HG02623 (cell line): ENCODE results near the gene SMIM11.
"Not testable (repeated sequence)": the region's sequence is repeated elsewhere in the genome, so short reads cannot be mapped to it uniquely, and the experiment has no call there.

Experiments used
- ATAC-seq: cut with Tn5 transposase; IDR thresholded peaks from one replicate; pipeline ENCODE4 v1.9.1; 2021; ENCODE audit warnings: moderate library complexity; ENCODE audit not compliant: unreplicated experiment

SMIM11 gene

GRCh38 chr21:34407294-34407693 lies 32.0 kb downstream of the SMIM11 start:
- not testable (repeated sequence) for ATAC-seq

GRCh38 chr21:34417448-34418077 lies 42.3 kb downstream of the SMIM11 start:
- not testable (repeated sequence) for ATAC-seq

DNA sequence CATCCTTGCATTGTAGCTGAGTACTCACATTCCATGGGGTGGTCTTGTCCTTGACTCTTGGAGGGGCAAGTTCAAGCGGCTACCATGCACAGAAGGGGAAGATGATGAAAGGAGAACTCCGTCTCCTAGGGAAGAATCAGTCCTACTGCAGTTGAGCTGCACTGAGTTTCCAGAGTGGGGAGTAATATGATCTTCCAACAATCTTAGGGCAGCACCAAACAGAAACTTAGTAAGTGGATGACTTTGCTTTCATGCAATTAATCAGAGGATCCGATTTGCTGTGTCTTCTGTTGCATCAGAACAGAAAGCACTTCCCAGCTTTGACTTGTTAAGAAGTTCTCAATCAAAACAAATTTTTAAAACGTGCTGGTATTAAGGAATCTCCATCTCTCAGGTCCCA lies 48.5 kb downstream of the SMIM11 start, which contains the start of gene SMIM34:
SMIM34 (minus strand) TSS at position 147 of the 400 bp plus-strand sequence; CDS start at position 35, 112 bp downstream.
- ATAC-seq = not testable (repeated sequence)

DNA sequence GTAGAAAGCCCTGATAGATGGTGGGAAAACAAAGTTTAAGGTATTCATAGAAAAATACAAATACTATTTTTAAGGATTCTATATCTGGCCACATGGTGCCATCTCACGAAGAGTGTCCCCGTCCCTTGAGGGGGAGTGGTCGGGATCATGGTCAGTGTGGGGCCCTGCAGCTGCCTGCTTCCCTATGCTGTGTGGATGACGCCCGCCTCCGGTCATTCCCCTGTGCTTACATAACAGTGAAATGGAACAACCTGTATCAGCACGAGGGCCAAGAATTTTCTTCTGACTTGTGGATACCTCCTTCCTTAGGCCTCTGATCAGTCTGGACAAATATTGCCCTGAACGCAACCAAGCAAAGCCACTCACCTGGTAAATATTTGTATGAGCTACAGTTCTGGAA lies 52.0 kb downstream of the SMIM11 start:
- not testable (repeated sequence) for ATAC-seq

GRCh38 chr21:34428441-34428840 lies 53.1 kb downstream of the SMIM11 start:
- not testable (repeated sequence) for ATAC-seq

DNA sequence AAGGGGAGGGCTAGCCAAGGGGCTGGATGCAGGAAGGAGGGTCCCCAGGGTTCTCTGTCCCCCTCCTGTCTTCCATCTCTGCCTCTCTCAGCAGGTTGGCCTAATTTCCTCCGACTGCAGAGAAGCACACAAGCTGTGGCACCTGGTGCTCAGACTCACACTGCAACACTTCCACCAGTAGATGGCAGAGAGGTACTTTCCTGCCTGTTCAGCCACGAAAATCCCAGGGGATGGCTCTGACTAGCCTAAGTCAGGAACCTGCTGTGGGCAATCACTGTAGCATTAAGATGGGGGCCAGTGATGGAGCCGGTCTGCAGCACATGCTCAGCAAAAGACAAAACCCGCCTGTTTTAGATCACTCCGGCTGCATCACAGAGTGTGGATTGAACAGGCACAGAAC lies 54.4 kb downstream of the SMIM11 start:
- ATAC-seq = not testable (repeated sequence)
